ENCODE measurements around the gene DFFA. TPM values are rescaled to one million over a fixed set of nuclear protein-coding genes. Genes with fewer than 3 reads are reported as not detected.

Gene DFFA
- total RNA-seq, 1 donor from 2014 or later: 28.6 TPM

DNA sequence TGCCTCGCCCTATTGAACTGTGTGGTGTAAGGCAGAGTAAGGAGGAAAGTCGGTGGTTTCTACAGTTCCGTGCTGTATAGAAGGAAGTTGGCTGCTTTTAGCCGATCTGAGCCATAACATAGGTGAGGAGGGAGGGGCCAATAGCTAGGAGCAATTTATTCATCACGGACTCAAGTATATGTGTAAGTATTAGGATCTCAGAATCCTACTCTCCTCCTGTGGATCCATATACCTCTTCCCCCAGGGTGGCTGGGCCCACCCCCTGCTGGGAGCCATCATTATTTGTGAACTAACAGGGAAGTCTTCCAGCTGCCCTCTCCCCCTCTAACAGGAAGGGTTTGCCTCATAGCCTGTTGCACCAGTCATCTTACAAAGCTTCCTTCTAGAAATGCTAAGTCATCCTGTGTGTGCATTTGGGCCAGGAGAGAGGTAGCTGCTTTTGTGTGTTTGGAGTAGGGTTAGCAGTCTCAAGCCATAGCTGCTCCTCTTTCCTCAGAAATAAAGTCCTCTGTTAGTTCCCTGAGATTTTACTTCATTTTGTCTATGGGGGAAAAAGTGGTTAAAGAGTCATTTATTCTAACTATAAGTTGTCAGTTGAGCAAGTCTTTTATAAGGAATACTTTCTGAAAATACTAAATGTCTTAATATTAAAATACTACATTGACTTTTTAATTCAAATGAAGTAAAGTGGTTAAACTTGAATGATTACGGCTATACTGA, 57.0 kb downstream of the DFFA start:
- Histone ChIP-seq H3K9me3 (replicated peaks) (no peaks in the 10 kb centered on the region), H3K27ac (replicated peaks) (peak overlapping the region; percentile 22), H3K27me3 (ENCODE audit: low read depth) (no peaks in the 10 kb centered on the region), H3K4me1 (no peaks in the 10 kb centered on the region), H3K4me3 (no peak overlapping the region), H3K36me3 (peaks cover 94% of the 10 kb centered on the region)
- DNase-seq: no peak
- intact Hi-C loops (cut with micrococcal nuclease): no loop called here
- TF ChIP-seq, protein P1, sequence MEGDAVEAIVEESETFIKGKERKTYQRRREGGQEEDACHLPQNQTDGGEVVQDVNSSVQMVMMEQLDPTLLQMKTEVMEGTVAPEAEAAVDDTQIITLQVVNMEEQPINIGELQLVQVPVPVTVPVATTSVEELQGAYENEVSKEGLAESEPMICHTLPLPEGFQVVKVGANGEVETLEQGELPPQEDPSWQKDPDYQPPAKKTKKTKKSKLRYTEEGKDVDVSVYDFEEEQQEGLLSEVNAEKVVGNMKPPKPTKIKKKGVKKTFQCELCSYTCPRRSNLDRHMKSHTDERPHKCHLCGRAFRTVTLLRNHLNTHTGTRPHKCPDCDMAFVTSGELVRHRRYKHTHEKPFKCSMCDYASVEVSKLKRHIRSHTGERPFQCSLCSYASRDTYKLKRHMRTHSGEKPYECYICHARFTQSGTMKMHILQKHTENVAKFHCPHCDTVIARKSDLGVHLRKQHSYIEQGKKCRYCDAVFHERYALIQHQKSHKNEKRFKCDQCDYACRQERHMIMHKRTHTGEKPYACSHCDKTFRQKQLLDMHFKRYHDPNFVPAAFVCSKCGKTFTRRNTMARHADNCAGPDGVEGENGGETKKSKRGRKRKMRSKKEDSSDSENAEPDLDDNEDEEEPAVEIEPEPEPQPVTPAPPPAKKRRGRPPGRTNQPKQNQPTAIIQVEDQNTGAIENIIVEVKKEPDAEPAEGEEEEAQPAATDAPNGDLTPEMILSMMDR (IDR thresholded peaks at IDR 0.05; ENCODE audit: borderline replicate concordance): no peak

GRCh38 chr1:10407201-10407600, 65.1 kb downstream of the DFFA start:
- Histone ChIP-seq H3K4me3 (no peak overlapping the region), H3K4me1 (no peaks in the 10 kb centered on the region), H3K27me3 (ENCODE audit: low read depth) (no peaks in the 10 kb centered on the region), H3K36me3 (peaks cover 99% of the 10 kb centered on the region), H3K27ac (replicated peaks) (no peak overlapping the region), H3K9me3 (replicated peaks) (no peaks in the 10 kb centered on the region)
- TF ChIP-seq, protein P1 (IDR thresholded peaks at IDR 0.05; ENCODE audit: borderline replicate concordance): no peak
- intact Hi-C loops (cut with micrococcal nuclease): no loop called here
- DNase-seq: no peak

Other genes with a start within 250 kb of the DFFA start
- gene PGD, start 73.5 kb downstream of the DFFA start, total RNA-seq: 34.2 TPM
- gene CENPS, start 42.1 kb downstream of the DFFA start, total RNA-seq: 6.1 TPM
- 0.19 TPM for gene CORT, start 22.5 kb downstream of the DFFA start, total RNA-seq
- gene PEX14, start 2.4 kb upstream of the DFFA start, total RNA-seq: 20.8 TPM